ENCODE measurements around the gene CTR9. TPM values are rescaled to one million over a fixed set of nuclear protein-coding genes. Genes with fewer than 3 reads are reported as not detected.
A peak's percentile ranks its signal among the peaks of the same experiment; 100 is the strongest.

The CTR9 gene
- total and polyA plus RNA-seq, 2 of the 13 experiments (the other 11 are each of a cell fraction or from before 2014, with no cell fraction given) = 6.6 to 22.1 TPM

- no peak for TF ChIP-seq CSRNP2 (CRISPR knock-in tag; conservative IDR thresholded peaks at IDR 0.05; ENCODE audit: low read depth)
- no peak for TF ChIP-seq GZF1 (CRISPR knock-in tag; IDR thresholded peaks at IDR 0.05)
- TF ChIP-seq ZNF616 (CRISPR knock-in tag; IDR thresholded peaks at IDR 0.05; ENCODE audit: low read depth) = 0 out of 2 replicates have a peak, but pooled peaks have one; percentile 30
- TF ChIP-seq TARDBP (CRISPR knock-in tag; IDR thresholded peaks at IDR 0.05) = no peak
- TF ChIP-seq ZNF841 (CRISPR knock-in tag; IDR thresholded peaks at IDR 0.05; ENCODE audit: borderline replicate concordance) = no peak
- TF ChIP-seq ADNP (CRISPR knock-in tag; IDR thresholded peaks at IDR 0.05) = no peak
- no peak for TF ChIP-seq ZFP82 (CRISPR knock-in tag; IDR thresholded peaks at IDR 0.05; ENCODE audit: borderline replicate concordance)
- peak; percentile 68; the same call in 1 of the 2 replicates for TF ChIP-seq NR0B2 (CRISPR knock-in tag; IDR thresholded peaks at IDR 0.05)
- peak; percentile 55; the same call in 1 of the 2 replicates for TF ChIP-seq CAMTA2 (CRISPR knock-in tag; IDR thresholded peaks at IDR 0.05; ENCODE audit: borderline replicate concordance)
- 0 out of 2 replicates have a peak, but pooled peaks have one; percentile 43 for TF ChIP-seq ZNF160 (CRISPR knock-in tag; IDR thresholded peaks at IDR 0.05)
- TF ChIP-seq ATRX (CRISPR knock-in tag; IDR thresholded peaks at IDR 0.05; ENCODE audit: borderline replicate concordance) = no peak
- TF ChIP-seq AKNA (CRISPR knock-in tag; IDR thresholded peaks at IDR 0.05; ENCODE audit: borderline replicate concordance) = no peak
- TF ChIP-seq, protein P1, sequence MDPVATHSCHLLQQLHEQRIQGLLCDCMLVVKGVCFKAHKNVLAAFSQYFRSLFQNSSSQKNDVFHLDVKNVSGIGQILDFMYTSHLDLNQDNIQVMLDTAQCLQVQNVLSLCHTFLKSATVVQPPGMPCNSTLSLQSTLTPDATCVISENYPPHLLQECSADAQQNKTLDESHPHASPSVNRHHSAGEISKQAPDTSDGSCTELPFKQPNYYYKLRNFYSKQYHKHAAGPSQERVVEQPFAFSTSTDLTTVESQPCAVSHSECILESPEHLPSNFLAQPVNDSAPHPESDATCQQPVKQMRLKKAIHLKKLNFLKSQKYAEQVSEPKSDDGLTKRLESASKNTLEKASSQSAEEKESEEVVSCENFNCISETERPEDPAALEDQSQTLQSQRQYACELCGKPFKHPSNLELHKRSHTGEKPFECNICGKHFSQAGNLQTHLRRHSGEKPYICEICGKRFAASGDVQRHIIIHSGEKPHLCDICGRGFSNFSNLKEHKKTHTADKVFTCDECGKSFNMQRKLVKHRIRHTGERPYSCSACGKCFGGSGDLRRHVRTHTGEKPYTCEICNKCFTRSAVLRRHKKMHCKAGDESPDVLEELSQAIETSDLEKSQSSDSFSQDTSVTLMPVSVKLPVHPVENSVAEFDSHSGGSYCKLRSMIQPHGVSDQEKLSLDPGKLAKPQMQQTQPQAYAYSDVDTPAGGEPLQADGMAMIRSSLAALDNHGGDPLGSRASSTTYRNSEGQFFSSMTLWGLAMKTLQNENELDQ (CRISPR knock-in tag; IDR thresholded peaks at IDR 0.05; ENCODE audit: borderline replicate concordance) = no peak
- TF ChIP-seq IKZF4 (CRISPR knock-in tag; IDR thresholded peaks at IDR 0.05; ENCODE audit: borderline replicate concordance, low read depth, not compliant biosample characterization) = peak; percentile 23
- peak; percentile 81 for TF ChIP-seq ZNF546 (CRISPR knock-in tag; conservative IDR thresholded peaks at IDR 0.05)
- TF ChIP-seq HOXA3 (CRISPR knock-in tag; IDR thresholded peaks at IDR 0.05) = no peak
- TF ChIP-seq ZNF263 (CRISPR knock-in tag; IDR thresholded peaks at IDR 0.05) = no peak
Observed at GRCh38 chr11:10808235-10808552, 57.1 kb downstream of the CTR9 start (continued).

Data from HepG2 (cell line).